GM12864 (cell line): ENCODE results near the gene PABPN1.
"Not testable (repeated sequence)": the region's sequence is repeated elsewhere in the genome, so short reads cannot be mapped to it uniquely, and the experiment has no call there.

Source experiments
- DNase-seq: peaks from one replicate; pipeline ENCODE4 v3.0.0-alpha.2; 2011; ENCODE audit warnings: low read depth
- H3K4me3 ChIP-seq: 2 replicates; pipeline ENCODE4 v1.5.1; 2011; ENCODE audit warnings: mild to moderate bottlenecking, low read depth, low read length, control low read depth
- TF ChIP-seq, protein P1 (sequence below): IDR thresholded peaks from 2 replicates; pipeline ENCODE4 v1.5.1; 2011; ENCODE audit warnings: low read depth, mild to moderate bottlenecking, moderate library complexity, low read length, control low read depth, inconsistent platforms; ENCODE audit errors: missing control alignments

The PABPN1 gene, protein sequence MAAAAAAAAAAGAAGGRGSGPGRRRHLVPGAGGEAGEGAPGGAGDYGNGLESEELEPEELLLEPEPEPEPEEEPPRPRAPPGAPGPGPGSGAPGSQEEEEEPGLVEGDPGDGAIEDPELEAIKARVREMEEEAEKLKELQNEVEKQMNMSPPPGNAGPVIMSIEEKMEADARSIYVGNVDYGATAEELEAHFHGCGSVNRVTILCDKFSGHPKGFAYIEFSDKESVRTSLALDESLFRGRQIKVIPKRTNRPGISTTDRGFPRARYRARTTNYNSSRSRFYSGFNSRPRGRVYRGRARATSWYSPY

DNA sequence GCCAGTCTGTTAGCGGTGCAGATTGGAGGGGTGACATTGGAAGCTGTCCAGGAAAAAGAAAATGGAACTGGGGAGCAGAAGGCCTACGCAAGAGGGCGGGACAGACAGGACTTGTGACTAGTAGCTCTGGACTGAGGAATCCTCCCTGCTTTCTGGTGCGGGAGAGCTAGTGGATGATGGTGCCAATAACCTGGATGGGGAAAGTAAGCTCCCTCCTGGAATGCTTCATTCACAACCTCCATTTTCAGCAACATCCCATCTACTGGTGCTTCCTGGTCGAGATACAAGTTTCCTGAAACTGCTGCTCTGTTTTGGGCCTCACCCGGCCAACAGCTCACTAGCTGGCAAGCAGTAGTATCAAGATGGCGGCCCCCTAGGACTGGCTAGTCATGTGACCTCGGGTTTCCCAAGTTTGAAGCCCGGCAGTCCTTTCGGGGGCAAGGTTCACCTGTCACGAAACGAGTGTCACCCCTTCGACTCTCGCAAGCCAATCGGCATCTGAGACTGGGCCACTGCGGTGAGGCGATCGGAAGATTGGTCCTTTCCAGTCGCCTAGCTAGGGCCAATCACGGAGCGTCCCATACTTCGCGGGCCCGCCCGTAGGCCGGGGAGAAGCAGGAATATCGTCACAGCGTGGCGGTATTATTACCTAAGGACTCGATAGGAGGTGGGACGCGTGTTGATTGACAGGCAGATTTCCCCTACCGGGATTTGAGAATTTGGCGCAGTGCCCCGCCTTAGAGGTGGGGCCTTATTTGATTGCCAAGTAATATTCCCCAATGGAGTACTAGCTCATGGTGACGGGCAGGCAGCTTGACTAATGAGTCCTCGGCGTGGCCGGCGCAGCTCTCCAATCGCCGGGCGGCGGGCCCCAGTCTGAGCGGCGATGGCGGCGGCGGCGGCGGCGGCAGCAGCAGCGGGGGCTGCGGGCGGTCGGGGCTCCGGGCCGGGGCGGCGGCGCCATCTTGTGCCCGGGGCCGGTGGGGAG lies at the start of gene PABPN1:
TSS of gene PABPN1 (plus strand) at position 874 of the 988 bp plus-strand sequence. CDS start at position 887, 13 bp downstream.
- peak; percentile 100 for DNase-seq
- peak within 1 kb of the TSS; percentile 93 for H3K4me3 ChIP-seq
- TF ChIP-seq, protein P1, sequence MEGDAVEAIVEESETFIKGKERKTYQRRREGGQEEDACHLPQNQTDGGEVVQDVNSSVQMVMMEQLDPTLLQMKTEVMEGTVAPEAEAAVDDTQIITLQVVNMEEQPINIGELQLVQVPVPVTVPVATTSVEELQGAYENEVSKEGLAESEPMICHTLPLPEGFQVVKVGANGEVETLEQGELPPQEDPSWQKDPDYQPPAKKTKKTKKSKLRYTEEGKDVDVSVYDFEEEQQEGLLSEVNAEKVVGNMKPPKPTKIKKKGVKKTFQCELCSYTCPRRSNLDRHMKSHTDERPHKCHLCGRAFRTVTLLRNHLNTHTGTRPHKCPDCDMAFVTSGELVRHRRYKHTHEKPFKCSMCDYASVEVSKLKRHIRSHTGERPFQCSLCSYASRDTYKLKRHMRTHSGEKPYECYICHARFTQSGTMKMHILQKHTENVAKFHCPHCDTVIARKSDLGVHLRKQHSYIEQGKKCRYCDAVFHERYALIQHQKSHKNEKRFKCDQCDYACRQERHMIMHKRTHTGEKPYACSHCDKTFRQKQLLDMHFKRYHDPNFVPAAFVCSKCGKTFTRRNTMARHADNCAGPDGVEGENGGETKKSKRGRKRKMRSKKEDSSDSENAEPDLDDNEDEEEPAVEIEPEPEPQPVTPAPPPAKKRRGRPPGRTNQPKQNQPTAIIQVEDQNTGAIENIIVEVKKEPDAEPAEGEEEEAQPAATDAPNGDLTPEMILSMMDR = no peak

DNA sequence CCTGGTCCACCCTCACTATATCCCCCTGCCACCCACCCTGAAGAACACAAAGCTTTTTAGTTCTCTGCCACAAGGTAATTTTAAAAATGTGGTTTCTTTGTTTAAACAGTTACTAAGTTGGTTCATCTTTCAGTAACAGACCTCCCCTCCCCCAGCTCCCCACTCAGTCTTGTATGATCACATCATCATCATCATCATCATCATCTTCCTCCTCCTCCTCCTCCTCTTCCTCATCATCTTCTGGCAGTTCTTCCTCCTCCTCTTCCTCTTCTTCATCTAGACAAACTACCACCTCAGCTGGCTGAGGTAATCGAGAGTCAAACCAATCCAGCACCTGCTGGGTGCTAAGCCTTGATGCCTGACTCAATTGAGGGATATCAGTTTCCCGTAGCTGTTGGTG lies 45.8 kb upstream of the PABPN1 start:
- no peak overlapping the region for H3K4me3 ChIP-seq
- DNase-seq = no peak
- TF ChIP-seq, protein P1 = no peak

DNA sequence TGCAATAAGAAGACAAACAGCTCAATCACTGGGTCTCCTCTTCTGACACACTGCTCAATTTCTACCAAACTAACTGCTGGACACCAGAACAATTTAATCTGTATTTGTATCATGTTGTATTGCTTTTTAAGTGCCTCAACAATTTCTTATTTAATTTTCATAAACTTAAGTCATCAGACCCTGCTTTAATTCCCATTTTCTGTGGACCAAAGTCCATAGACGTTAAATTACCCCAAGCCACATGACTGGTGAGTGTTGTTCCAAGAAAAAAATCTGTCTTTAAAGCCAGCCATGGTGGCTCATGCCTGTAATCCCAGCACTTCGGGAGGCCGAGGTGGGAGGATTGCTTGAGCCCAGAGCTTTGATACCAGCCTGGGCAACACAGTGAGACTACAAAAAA lies 44.1 kb upstream of the PABPN1 start:
- H3K4me3 ChIP-seq = no peak overlapping the region
- no peak for DNase-seq
- TF ChIP-seq, protein P1 = no peak

DNA sequence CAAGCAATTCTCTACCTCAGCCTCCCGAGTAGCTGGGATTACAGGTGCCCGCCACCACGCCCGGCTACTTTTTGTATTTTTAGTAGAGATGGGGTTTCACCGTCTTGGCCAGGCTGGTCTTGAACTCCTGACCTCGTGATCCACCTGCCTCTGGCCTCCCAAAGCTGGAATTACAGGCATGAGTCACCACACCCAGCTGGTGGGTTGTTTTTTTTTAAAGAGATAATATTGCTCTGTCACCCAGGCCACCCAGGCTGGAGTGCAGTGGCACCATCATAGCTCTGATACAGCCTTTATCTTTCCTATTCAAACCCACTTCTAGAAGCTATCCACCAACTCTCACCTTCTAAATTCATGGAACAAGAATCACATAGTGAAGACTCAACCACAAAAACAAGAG lies 43.3 kb upstream of the PABPN1 start:
- not testable (repeated sequence) for H3K4me3 ChIP-seq, DNase-seq

DNA sequence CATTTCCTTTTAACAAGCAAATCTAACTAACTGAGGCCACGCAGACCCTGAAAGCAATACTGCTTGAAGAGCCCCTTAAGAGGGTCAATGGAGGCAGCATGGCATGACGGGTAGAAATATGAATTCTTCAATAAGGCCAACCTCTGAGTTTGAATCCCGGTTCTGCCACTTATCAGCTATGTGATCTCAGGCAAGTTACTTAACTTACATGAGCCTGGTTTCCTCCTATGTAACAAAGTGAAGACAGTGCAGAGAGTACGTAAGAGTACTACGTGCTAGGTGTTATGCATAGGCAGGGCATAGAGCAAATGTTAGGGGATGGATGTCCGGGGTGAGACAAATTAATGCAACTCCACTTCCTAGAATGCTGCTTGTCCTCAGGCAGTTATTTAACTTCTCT lies 40.0 kb upstream of the PABPN1 start:
- no peak for DNase-seq
- no peak overlapping the region for H3K4me3 ChIP-seq
- TF ChIP-seq, protein P1 = no peak

DNA sequence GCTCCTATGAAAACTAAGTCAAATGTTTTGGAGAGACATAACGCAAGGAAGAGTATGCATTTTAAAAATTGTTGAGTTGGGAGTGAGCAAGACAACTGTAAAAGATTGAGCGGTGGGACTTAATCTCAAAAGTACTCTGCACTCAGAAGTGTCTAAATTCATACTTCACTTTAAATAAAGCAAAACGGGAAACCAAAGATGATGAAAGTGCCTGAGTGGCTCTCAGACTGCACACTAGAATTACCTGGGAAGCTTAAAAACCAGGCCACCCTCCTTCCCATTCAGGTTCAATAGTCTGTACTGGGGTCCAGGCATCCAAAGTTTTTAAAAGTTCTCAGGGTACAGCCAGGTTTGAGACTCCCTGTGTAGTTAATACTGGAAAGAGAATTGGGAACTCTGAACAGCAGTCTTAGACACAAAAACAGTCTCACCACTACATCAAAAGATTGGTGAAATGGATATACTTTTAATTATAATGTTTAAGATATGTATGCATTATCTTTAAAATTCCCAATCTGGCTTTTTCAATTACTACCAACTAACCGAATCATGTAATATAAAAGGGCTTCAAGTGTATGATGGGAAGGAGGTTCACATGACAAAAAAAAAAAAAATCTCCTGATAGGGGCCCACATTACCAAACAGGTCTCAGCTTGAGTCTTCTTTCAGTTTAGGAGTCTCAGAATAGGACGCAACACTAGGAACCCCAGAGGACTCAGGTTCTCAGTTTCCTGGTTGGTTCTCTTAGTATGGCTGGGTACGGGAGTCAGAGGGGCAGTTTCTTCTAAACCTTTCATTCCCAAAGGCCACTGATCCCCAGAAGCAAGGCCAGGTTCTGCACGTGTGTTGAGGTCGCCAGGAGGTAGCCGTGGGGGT lies 36.4 kb upstream of the PABPN1 start:
- TF ChIP-seq, protein P1 = no peak
- peak overlapping the region; percentile 80 for H3K4me3 ChIP-seq
- DNase-seq = no peak
